Stomach (tissue), 4 donors: ENCODE results near the gene S100A9.

Experiments
- CTCF ChIP-seq, 7 experiments: fragments of 450-650 bp in 4 of 7; fragments of 200-600 bp in 3 of 7; sonication (generic) in 3 of 7; IDR thresholded peaks; one replicate each; pipeline ENCODE4 v1.5.1; 2016 to 2019; ENCODE audit warnings: antibody characterized with exemption in 7 of 7, control low read depth in 2 of 7, mild to moderate bottlenecking in 1 of 7
- EP300 ChIP-seq: sonication (generic); formaldehyde crosslinking; IDR thresholded peaks from one replicate; pipeline ENCODE4 v1.6.1; 2017; ENCODE audit warnings: antibody characterized with exemption
- POLR2A ChIP-seq, 4 donors: fragments of 450-650 bp; IDR thresholded peaks; one replicate each; pipeline ENCODE4 v1.6.1; 2016; ENCODE audit warnings: antibody characterized with exemption in 4 of 4, control low read depth in 2 of 4, mild to moderate bottlenecking in 1 of 4, moderate library complexity in 1 of 4
- POLR2AphosphoS5 ChIP-seq, 3 donors: sonication (generic); formaldehyde crosslinking; IDR thresholded peaks; one replicate each; pipeline ENCODE4 v1.6.1; 2016; ENCODE audit warnings: antibody characterized with exemption in 3 of 3

- TF ChIP-seq CTCF (IDR thresholded peaks at IDR 0.05) = no peak
- TF ChIP-seq POLR2A (IDR thresholded peaks at IDR 0.05) = no peak
- TF ChIP-seq EP300 = no peak
- TF ChIP-seq POLR2AphosphoS5 (IDR thresholded peaks at IDR 0.05) = no peak
Observed at GRCh38 chr1:153400244-153400643, 42.6 kb downstream of the S100A9 start.
